AG10803 (cell line): ENCODE measurements around the gene SPATA31A5.
"Not testable (repeated sequence)": the region's sequence is repeated elsewhere in the genome, so short reads cannot be mapped to it uniquely, and the experiment has no call there.

Experiments used
- DNase-seq: peaks from one replicate; pipeline ENCODE4 v3.0.0; 2010; ENCODE audit warnings: low read depth
- H3K4me3 ChIP-seq: 2 replicates; pipeline ENCODE4 v1.5.1; 2011; ENCODE audit warnings: mild to moderate bottlenecking, low read length, control low read depth

The SPATA31A5 gene

GRCh38 chr9:60914107-60914506, at the start of gene SPATA31A5:
Gene SPATA31A5 (plus strand): TSS chr9:60914407. CDS start chr9:60914436, 29 bp downstream.
- DNase-seq, result not testable (repeated sequence)

DNA sequence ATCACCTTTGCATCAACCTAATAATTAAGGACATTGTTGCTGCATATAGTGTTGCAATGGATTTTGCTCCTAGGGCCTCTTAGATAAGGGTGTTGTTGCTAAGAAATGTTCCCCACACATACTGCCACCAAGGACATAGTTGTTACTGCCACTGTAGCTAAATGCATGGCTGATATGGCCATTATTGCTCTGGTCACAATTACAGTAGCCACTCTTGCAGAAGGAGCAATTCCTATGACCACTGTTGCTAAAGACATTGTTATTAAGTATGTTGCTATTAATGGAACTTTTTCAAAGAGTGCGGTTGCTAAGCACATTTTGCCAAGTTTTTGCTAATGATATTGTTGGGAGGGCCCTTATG, 48.8 kb downstream of the SPATA31A5 start:
- not testable (repeated sequence) for H3K4me3 ChIP-seq, DNase-seq

More at GRCh38 chr9:60914107-60914506, at the start of gene SPATA31A5:
- H3K4me3 ChIP-seq, result not testable (repeated sequence)

- not testable (repeated sequence) for H3K4me3 ChIP-seq, DNase-seq
Observed at GRCh38 chr9:60966382-60966781, 52.2 kb downstream of the SPATA31A5 start.
